NCI-H2227 (cell line): ENCODE data around the gene MAML3.

Experiments used
- DNase-seq: peaks from one replicate; lab custom pipeline; 2025; ENCODE audit not compliant: unreplicated experiment; lab: John Stamatoyannopoulos, UW

MAML3 gene

DNA sequence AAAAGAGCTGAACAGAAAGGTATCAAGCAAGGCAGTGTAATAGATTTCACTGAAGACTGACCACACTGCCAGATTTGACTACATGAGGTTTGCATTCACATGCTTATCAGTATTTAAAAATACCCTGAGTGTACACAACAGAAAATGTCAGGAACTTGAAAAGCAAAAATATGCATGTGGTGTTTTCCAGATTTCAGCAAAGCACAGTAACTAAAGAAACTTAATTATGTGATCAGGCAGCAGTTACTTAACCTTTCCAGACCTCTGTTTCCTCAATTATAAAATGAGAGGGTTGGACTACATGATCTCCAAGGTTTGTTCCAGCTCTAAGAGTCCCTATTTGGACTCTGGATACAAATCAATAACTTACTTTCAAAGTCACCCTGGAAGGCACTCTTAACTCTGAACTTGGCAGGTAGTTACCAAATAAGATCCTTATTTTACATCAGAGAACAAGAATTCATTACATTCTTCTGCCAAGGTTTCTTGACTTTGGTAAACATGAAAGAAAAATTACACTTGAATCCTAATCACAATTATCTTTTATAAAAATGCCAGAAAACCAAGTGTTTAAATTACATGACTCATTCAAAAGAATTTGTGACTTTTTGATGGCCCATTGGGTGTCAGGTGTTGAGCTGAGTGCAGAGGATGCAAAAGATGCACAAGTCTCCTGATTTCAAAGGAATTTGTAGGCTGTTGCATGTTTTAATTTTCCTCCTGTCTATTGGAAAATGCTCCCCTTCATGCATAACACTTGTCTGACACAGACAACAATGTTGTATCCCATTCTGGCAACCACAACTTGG lies 246.8 kb downstream of the MAML3 start:
- no peak for DNase-seq

- no peak for DNase-seq
These were observed 248.5 kb downstream of the MAML3 start for GRCh38 chr4:139905489-139905888.

- no peak for DNase-seq
These were observed 249.6 kb downstream of the MAML3 start for GRCh38 chr4:139904406-139904805.

DNA sequence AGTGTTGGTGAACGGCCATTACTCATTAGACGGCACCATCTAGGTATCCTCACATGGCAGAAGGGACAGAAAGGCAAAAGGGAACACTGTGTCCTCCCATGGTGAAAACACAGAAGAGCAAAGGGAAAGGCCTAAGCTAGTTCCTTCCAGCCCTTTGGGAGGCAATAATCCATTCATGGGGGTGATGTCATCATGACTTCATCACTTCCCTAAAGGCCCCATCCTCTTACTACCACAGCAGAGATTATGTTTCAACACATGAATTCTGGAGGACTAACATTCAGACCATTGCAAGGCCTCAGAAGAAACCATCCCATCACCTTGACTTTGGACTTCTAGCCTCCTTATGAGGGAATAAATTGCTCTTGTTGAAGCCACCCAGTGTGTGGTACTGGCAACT lies 250.1 kb downstream of the MAML3 start:
- no peak for DNase-seq

- DNase-seq, result peak; percentile 25
These were observed 251.4 kb downstream of the MAML3 start for GRCh38 chr4:139902321-139903320.

DNA sequence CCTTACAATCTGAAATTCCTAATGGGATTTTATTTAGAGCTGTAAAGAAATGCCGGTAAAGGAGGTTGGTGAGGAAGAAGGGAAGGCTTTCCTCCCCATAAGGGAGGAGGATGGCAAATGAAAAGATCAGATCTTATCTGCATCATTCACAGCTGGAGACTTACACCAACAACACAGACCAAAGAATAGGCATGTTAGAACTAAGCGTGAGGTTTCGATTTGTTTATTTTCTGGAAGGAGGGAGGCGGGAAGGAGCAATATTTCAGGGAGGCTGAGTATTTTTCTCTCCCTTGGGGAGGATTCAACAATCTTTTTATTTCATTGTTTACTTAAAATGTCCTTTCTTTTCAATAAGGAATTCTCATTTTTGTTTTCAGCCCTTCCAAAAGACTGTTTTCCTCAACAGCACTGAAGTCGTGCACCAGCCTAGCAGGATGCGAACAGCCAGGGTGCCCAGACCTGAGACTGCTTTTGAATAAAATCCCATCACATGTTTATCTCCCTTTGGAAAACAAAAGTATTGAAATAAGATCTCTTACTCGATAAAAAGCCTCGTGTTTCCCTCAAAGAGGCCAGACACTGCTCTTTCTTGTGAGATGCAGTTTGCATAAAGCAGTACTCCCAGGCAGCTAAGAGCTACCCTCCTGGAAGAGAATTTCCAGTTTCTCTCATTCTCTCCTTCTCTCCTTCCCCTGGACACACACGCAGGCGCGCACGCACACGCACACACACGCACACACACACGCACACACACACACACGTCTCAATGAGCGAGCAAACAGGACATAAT lies 252.3 kb downstream of the MAML3 start:
- DNase-seq, result peak; percentile 48

DNA sequence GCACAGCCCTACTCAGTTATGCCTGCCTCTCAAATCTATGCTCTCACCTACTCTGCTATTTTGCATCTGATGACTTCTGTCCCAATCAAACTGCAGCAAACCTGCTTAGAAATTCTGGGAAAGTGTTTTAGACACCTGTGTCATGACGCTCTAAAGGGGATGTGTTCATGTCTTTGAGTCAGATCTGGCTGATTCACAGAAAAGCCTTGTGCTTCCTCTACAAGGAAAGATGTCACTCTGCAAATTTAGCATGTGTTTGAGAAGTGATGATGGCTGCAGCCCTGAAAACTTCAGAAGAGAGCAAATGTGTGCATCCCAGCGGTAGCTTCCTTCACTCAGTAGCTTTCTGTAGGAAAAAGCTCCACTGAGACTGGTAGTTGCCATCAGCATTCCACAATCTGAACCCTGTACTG lies 253.0 kb downstream of the MAML3 start:
- no peak for DNase-seq

DNA sequence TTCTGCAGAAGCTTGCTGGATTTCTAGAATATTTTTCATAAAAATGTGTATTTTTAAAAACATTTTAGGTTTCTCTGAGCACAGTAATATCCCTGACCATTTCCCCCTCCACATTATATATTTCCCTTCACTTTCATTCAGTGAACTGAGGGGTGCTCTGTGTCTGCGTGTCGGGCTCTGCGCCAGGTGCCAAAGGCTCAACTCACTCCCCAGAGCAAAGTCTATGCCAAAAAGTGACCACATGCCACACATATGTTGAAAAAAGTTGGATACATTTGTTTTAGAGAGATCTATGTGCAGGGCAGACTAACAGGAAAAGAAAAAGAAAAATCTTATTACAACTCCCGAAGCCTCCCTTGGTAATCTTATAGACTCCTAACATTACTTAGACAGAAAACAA lies 254.6 kb downstream of the MAML3 start:
- no peak for DNase-seq

- no peak for DNase-seq
These were observed 255.7 kb downstream of the MAML3 start for GRCh38 chr4:139898293-139898692.

GRCh38 chr4:139896091-139896604 lies 257.8 kb downstream of the MAML3 start:
- DNase-seq, result peak; percentile 64

DNA sequence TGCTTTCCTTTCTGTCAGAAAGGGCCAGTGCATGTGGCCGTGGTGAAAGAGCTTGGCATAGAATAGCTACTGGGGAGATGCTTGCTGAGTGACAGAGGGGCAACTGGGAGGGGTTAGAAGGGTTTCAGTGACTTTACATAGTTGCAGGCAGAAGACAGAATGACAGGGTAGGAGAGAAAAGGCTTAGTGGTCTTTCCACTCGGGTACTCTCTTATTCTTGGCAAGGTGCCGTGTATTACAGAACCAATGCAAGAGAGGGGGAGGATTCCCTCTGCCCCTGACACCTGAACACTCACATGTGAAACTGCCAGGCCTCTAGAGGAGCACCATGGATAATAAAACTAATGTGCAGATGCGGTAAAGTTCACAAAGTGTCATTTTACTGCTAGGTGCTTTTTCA lies 260.2 kb downstream of the MAML3 start:
- no peak for DNase-seq

DNA sequence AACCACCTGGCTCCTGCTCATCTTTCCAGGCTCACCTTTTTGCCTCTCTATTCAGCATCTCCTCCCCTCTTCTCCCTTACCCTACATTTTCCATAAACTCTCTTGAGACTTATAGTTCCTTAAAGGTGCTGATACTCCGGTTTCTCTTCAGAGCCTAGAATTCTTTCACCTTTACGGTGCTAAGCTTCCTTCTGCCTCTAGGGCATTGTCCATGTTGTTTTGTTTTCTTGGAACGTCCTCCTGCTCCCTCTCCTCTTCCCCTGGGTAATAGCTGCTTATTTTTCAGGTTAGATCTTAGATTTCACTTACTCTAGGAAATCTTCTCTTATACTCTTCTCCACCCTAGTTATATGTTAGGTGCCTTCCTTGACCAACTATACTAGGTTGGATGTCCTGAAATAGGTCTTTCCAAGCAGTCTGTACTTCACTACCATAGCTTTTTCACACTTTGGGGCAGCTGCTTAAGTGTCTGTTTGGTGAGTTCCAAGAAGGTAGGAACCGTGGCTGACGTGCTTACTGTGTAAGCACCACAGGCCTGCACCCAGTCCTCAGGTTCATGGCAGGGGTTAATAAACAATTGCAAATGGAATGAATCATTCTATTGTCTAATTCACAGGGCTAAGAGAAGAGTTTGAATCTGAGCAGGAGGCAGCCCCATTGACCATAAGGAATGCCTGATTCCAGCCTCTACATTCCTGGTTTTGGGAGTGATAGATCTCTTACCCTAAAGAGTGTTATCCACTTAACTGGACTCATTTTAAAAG lies 260.8 kb downstream of the MAML3 start:
- DNase-seq, result no peak

DNA sequence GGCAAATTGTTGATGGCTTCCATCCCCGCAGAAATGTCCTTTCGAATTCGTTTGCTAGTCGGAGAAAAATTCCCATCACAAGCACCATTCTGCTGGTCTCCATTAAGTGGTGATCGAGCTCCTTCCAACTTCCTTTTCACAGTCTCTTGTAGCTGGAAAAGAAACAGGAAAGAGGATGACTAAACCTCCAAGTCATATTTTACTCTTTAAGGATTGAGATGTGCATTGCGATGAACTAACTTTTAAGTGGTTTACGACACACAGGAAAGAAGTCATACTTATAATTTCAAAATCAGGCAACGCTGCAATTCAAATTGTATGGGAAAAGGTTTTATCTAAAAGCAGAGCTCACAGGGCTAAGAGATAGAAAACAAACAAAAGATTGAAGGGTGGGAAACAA lies 263.2 kb downstream of the MAML3 start:
- no peak for DNase-seq

GRCh38 chr4:139889901-139890300 lies 264.1 kb downstream of the MAML3 start:
- DNase-seq, result no peak

DNA sequence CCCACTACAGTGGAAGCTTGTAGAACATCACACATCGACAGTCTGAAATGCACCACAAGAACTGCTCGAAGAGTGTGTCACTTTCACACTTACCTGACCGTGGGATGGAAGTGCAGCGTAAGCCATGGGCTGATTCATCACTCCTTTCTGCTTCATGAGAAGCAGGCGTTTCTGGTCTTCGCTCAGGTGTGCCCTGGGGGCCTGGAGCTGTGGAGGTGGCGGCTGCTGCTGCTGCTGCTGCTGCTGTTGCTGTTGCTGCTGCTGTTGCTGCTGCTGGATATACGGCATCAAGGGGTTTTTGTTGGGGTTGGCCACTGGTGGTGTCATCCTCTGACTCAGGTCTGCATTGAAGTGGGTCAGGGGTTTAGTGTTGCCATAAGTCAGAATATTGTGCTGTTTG lies 264.7 kb downstream of the MAML3 start:
- no peak for DNase-seq

- DNase-seq, result no peak
These were observed 265.8 kb downstream of the MAML3 start for GRCh38 chr4:139887962-139888735.

- no peak for DNase-seq
These were observed 266.6 kb downstream of the MAML3 start for GRCh38 chr4:139887376-139887802.

- no peak for DNase-seq
These were observed 267.2 kb downstream of the MAML3 start for GRCh38 chr4:139886798-139887197.

DNA sequence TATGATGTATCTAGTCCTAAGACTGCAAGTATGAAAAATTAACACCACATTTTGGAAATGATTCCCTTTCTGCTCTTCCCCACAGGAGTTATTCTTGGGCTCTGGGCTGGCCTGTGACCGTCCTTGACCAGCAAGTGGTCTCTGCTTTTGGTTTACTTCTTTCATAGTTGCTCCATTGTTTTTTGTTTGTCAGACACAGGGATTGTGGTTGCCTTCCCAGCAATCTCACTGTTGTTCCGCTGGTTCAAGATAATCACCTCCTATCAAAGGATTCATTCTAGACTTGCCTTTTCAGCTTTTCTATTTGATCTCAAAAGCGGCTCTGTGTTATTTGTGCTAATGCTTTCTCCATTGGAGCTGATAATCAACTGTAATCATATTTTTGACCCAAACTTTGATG lies 269.5 kb downstream of the MAML3 start:
- DNase-seq, result no peak
